ENCODE data around the gene SIDT1. TPM values are rescaled to one million over a fixed set of nuclear protein-coding genes. Genes with fewer than 3 reads are reported as not detected.

SIDT1 gene
- total and polyA plus RNA-seq, 8 donors = 0.81 to 142 (median 14.5) TPM

DNA sequence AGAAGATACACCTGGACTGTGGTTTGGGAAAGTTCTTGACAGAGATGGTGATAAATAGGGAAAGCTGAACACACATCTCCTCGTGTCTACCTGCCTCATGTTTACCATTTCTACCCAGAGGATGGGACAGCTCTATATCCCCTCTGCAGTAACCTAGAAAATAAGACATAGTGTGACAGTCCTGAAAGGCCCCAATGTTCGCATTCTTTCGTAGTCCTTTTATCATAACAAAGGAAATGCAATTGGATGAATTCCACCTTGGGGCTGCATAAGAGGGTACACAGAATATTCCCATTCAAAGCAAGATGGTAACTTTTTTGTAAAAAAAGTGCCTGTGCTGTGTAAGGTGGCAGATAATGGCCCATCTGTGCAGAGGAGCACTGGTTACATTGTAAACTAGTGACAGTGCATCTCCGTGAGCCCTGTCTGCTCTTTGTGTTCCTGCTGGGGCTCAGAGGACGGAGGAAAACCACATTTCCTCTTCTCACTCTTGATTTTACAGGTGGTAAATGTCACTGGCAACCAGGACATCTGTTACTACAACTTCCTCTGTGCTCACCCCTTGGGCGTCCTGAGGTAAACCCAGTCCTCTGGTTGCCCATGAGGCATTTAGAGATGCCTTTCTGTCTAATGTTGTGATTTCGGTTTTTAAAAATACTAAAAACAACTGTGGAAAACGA, 74.3 kb downstream of the SIDT1 start:
- Histone ChIP-seq H3K36me3 (peaks cover 0 to 63% (median 16%) of the 10 kb centered on the region in 4 donors), H3K4me3 (no peak overlapping the region), H3K27ac (no peak overlapping the region), H3K4me1 (peaks cover 0 to 8% (median 0%) of the 10 kb centered on the region in 4 donors), H3K27me3 (no peaks in the 10 kb centered on the region), H3K9me3 (no peaks in the 10 kb centered on the region)
- intact Hi-C loops (cut with DNase I; ENCODE audit: low total_unique reads) = no loop called here
- peak in 1 of 2 donors; percentile 59 for DNase-seq
- TF ChIP-seq POLR2A (IDR thresholded peaks at IDR 0.05) (no peak), POLR2AphosphoS5 (IDR thresholded peaks at IDR 0.05) (no peak), EP300 (IDR thresholded peaks at IDR 0.05) (no peak)
- TF ChIP-seq, protein P1, sequence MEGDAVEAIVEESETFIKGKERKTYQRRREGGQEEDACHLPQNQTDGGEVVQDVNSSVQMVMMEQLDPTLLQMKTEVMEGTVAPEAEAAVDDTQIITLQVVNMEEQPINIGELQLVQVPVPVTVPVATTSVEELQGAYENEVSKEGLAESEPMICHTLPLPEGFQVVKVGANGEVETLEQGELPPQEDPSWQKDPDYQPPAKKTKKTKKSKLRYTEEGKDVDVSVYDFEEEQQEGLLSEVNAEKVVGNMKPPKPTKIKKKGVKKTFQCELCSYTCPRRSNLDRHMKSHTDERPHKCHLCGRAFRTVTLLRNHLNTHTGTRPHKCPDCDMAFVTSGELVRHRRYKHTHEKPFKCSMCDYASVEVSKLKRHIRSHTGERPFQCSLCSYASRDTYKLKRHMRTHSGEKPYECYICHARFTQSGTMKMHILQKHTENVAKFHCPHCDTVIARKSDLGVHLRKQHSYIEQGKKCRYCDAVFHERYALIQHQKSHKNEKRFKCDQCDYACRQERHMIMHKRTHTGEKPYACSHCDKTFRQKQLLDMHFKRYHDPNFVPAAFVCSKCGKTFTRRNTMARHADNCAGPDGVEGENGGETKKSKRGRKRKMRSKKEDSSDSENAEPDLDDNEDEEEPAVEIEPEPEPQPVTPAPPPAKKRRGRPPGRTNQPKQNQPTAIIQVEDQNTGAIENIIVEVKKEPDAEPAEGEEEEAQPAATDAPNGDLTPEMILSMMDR (IDR thresholded peaks at IDR 0.05) = no peak
- 49 to 64% (median 57%) methylated on average over 8 of the region's 8 CpGs for WGBS, 5 donors

DNA sequence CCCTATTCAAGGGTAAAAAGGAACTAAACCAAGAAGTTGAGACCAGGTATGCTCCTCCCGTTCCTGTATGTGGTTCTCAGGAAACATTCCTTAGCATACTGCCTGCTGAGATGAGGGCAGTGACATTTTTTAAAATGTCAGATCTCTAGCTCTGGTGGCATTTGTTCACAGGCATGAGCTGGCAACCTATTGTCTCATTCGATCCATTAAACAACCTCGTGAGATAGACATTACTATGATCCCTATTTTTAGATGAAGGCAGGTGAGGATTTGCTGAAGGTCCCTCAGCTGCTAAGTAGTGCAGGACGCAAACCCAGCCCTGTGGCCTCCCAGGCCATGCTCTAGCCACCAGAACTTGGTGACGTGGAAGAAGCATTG, 74.9 kb downstream of the SIDT1 start:
- DNase-seq = no peak
- WGBS, 5 donors = 74 to 82% (median 77%) methylated on average over 5 of the region's 5 CpGs
- Histone ChIP-seq H3K36me3 (peaks cover 0 to 69% (median 18%) of the 10 kb centered on the region in 4 donors), H3K27ac (no peak overlapping the region), H3K4me1 (peaks cover 0 to 8% (median 0%) of the 10 kb centered on the region in 4 donors), H3K9me3 (no peaks in the 10 kb centered on the region), H3K4me3 (no peak overlapping the region), H3K27me3 (no peaks in the 10 kb centered on the region)
- TF ChIP-seq, protein P1 (IDR thresholded peaks at IDR 0.05) = no peak
- TF ChIP-seq POLR2A (IDR thresholded peaks at IDR 0.05) (no peak), EP300 (IDR thresholded peaks at IDR 0.05) (no peak), POLR2AphosphoS5 (IDR thresholded peaks at IDR 0.05) (no peak)
- intact Hi-C loops (cut with DNase I; ENCODE audit: low total_unique reads) = no loop called here

DNA sequence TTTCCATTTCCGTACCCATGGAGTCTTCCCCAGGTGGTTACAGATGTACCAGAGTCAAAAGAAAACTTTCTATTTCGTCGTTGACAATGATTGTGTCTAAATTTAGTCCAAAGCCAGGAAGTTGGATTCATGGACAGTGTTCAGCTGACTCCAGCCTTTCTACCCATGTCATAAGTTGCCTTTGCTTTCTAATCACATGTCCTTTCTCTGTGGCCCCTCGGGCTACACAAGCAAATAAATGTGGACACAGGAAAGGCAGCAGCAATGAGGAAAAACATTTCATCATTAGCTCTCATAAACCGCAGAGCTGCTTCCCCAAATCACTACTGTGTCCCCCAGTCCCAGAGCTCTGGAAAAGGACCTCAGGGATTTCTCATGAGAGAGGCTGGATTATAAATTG, 82.0 kb downstream of the SIDT1 start:
- 46 to 67% (median 62%) methylated on average over 5 of the region's 5 CpGs for WGBS, 5 donors
- no peak overlapping the region for H3K4me3 ChIP-seq
- H3K4me1 ChIP-seq = no peaks in the 10 kb centered on the region
- H3K27ac ChIP-seq = no peak overlapping the region
- H3K9me3 ChIP-seq = no peaks in the 10 kb centered on the region
- peak in 1 of 2 donors; percentile 32 for DNase-seq
- no peaks in the 10 kb centered on the region for H3K27me3 ChIP-seq
- TF ChIP-seq, protein P1 (IDR thresholded peaks at IDR 0.05) = no peak
- TF ChIP-seq POLR2A (IDR thresholded peaks at IDR 0.05) (no peak), EP300 (IDR thresholded peaks at IDR 0.05) (no peak)
- intact Hi-C loops (cut with DNase I; ENCODE audit: low total_unique reads) = no loop called here
- peaks cover 0 to 52% (median 7%) of the 10 kb centered on the region in 4 donors for H3K36me3 ChIP-seq

DNA sequence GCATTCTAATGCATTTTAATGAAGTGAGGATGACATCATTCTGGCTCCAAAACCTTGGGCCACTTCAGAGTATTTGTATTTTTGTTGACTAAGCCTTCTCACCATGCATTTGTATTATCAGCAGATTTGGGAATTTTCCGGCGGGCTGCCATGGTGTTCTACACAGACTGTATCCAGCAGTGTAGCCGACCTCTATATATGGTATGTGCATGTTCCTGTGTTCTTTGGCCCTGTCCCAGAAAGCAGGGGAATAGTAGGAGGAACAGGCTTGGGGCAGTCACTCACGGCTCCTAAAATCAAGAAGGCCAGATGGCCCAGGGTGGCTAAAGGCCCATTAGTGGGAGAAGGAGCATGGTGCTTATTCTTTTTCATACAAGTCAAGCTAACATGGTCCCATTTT, 83.6 kb downstream of the SIDT1 start:
- no peak for TF ChIP-seq POLR2AphosphoS5 (IDR thresholded peaks at IDR 0.05)
- no peak for TF ChIP-seq POLR2A (IDR thresholded peaks at IDR 0.05)
- TF ChIP-seq, protein P1 (IDR thresholded peaks at IDR 0.05) = no peak
- TF ChIP-seq EP300 (IDR thresholded peaks at IDR 0.05) = no peak
- peaks cover 0 to 62% (median 13%) of the 10 kb centered on the region in 4 donors for H3K36me3 ChIP-seq
- H3K9me3 ChIP-seq = no peaks in the 10 kb centered on the region
- H3K27me3 ChIP-seq = no peaks in the 10 kb centered on the region
- no peaks in the 10 kb centered on the region for H3K4me1 ChIP-seq
- DNase-seq = peak in 1 of 2 donors; percentile 53
- intact Hi-C loops (cut with DNase I; ENCODE audit: low total_unique reads) = no loop called here
- H3K4me3 ChIP-seq = no peak overlapping the region
- 68 to 76% (median 71%) methylated on average over 4 of the region's 4 CpGs for WGBS, 5 donors
- no peak overlapping the region for H3K27ac ChIP-seq

All from stomach (tissue), 9 donors.